ENCODE results near the gene PLXNB1. TPM values are rescaled to one million over a fixed set of nuclear protein-coding genes. Genes with fewer than 3 reads are reported as not detected.

The PLXNB1 gene
- polyA plus RNA-seq, 2 of the 4 experiments (the other 2 are of a cell fraction): 10.0 to 20.9 TPM

GRCh38 chr3:48467473-48468267 is 37.8 kb upstream of the PLXNB1 start:
- H3K4me1 ChIP-seq: peaks cover 52% of the 10 kb centered on the region

GRCh38 chr3:48467110-48467454 is 37.2 kb upstream of the PLXNB1 start:
- Histone ChIP-seq H3K27ac (peak overlapping the region; percentile 96 to 99; a peak in 4 of 6 replicates), H3K9me3 (no peaks in the 10 kb centered on the region), H3K4me3 (no peak overlapping the region), H3K4me1 (peaks cover 52% of the 10 kb centered on the region), H3K4me2 (peak overlapping the region; percentile 91)
- CTCF ChIA-PET: interaction anchor here (0.6 to 3.3 kb wide), 2 partner anchors 31 to 41 kb away, joined by 5 to 15 read pairs; no protein-coding TSS in a partner anchor
- POLR2A ChIA-PET: no interaction called here
- WGBS (ENCODE audit: missing lambda C conversion rate): 100% methylated on average over 4 of the region's 9 CpGs
- ATAC-seq: no peak
- DNase-seq (ENCODE audit: low read depth in 1 of 2, low spot score in 1 of 2): no peak
- FAIRE-seq: no peak
- TF ChIP-seq FOXS1 (CRISPR knock-in tag; IDR thresholded peaks at IDR 0.05): no peak
- no peak for TF ChIP-seq HOXB13 (CRISPR knock-in tag; IDR thresholded peaks at IDR 0.05; ENCODE audit: low read depth)
- no peak for TF ChIP-seq BHLHE40 (IDR thresholded peaks at IDR 0.05; ENCODE audit: low read depth, low read length)
- no peak for TF ChIP-seq JUN (IDR thresholded peaks at IDR 0.05)
- no peak for TF ChIP-seq ZC3H11A (IDR thresholded peaks at IDR 0.05)
- no peak for TF ChIP-seq POLR2A (IDR thresholded peaks at IDR 0.05; ENCODE audit: low read length)
- no peak for TF ChIP-seq MAX (IDR thresholded peaks at IDR 0.05)
- TF ChIP-seq CBX2 (IDR thresholded peaks at IDR 0.05; ENCODE audit: borderline replicate concordance, low read depth): no peak
- no peak for TF ChIP-seq JUNB (IDR thresholded peaks at IDR 0.05)
- no peak for TF ChIP-seq CHD2 (IDR thresholded peaks at IDR 0.05; ENCODE audit: low read length, partially characterized antibody)
- no peak for TF ChIP-seq FOSB (CRISPR knock-in tag; IDR thresholded peaks at IDR 0.05)
- no peak for TF ChIP-seq KDM1A (IDR thresholded peaks at IDR 0.05; ENCODE audit: low read depth)
- no peak for TF ChIP-seq EHF (CRISPR knock-in tag; IDR thresholded peaks at IDR 0.05)
- TF ChIP-seq CTCF (IDR thresholded peaks at IDR 0.05): no peak
- no peak for TF ChIP-seq ELK1 (IDR thresholded peaks at IDR 0.05; ENCODE audit: low read depth, low read length)
- TF ChIP-seq EP300 (IDR thresholded peaks at IDR 0.05): no peak
- no peak for TF ChIP-seq ESRRA (IDR thresholded peaks at IDR 0.05; ENCODE audit: borderline replicate concordance, low read length)

More at GRCh38 chr3:48467473-48468267, 37.8 kb upstream of the PLXNB1 start:
- H3K4me3 ChIP-seq: no peak overlapping the region
- FAIRE-seq (no peak), DNase-seq (ENCODE audit: low read depth in 1 of 2, low spot score in 1 of 2) (no peak), ATAC-seq (no peak)
- peak overlapping the region; percentile 91; the same call in 2 of the 3 replicates for H3K4me2 ChIP-seq
- peak overlapping the region in 1 of 2 experiments; percentile 96; a peak in 4 of 6 replicates for H3K27ac ChIP-seq
- TF ChIP-seq ATOH8 (CRISPR knock-in tag; IDR thresholded peaks at IDR 0.05; ENCODE audit: low read depth) (no peak), KDM5A (IDR thresholded peaks at IDR 0.05) (no peak), POLR2AphosphoS2 (conservative IDR thresholded peaks at IDR 0.05; ENCODE audit: low read length) (no peak), CEBPB (IDR thresholded peaks at IDR 0.05) (no peak), JUNB (IDR thresholded peaks at IDR 0.05) (no peak), POLR2A (IDR thresholded peaks at IDR 0.05; ENCODE audit: low read length) (no peak), REST (IDR thresholded peaks at IDR 0.05) (no peak), ZSCAN20 (CRISPR knock-in tag; IDR thresholded peaks at IDR 0.05) (no peak), MAZ (IDR thresholded peaks at IDR 0.05; ENCODE audit: borderline replicate concordance, low read depth, low read length) (no peak), HOXB5 (CRISPR knock-in tag; IDR thresholded peaks at IDR 0.05) (no peak), FOSL2 (IDR thresholded peaks at IDR 0.05) (no peak), FOSL2 (CRISPR knock-in tag; IDR thresholded peaks at IDR 0.05) (no peak), FOSB (CRISPR knock-in tag; IDR thresholded peaks at IDR 0.05) (no peak), MAFK (IDR thresholded peaks at IDR 0.05; ENCODE audit: partially characterized antibody) (no peak), CHD4 (IDR thresholded peaks at IDR 0.05; ENCODE audit: borderline replicate concordance) (no peak), NR3C1 (IDR thresholded peaks at IDR 0.05) (no peak), NPAS2 (CRISPR knock-in tag; IDR thresholded peaks at IDR 0.05; ENCODE audit: borderline replicate concordance) (no peak), HEYL (CRISPR knock-in tag; IDR thresholded peaks at IDR 0.05) (no peak), ZNF302 (CRISPR knock-in tag; IDR thresholded peaks at IDR 0.05) (no peak)
- 81% methylated on average over 5 of the region's 7 CpGs for WGBS (ENCODE audit: missing lambda C conversion rate)
- H3K9me3 ChIP-seq: no peaks in the 10 kb centered on the region
- POLR2A ChIA-PET: no interaction called here
- CTCF ChIA-PET: interaction anchor here (0.6 to 3.3 kb wide), 3 partner anchors 21 to 41 kb away, joined by 5 to 15 read pairs (median 6); no protein-coding TSS in a partner anchor

Data from A549 (cell line).